Lung (tissue), 12 donors: ENCODE data around the gene PLEKHM3. TPM values are rescaled to one million over a fixed set of nuclear protein-coding genes. Genes with fewer than 3 reads are reported as not detected.

Source experiments
- ATAC-seq: fragments of 200-7000 bp; cut with Tn5 transposase; one replicate; pipeline ENCODE4 v1.9.1; 2020; ENCODE audit warnings: moderate number of reproducible peaks; ENCODE audit not compliant: insufficient read depth, low FRiP score
- DNase-seq, 3 donors: peaks; one replicate each; pipeline ENCODE4 v3.0.0-alpha.2; 2013 to 2017
- H3K27ac ChIP-seq, 2 donors: one replicate each; pipeline ENCODE4 v1.5.1; 2013; ENCODE audit warnings: mild to moderate bottlenecking in 2 of 2, moderate library complexity in 2 of 2, control low read depth in 1 of 2, inconsistent platforms in 1 of 2, low read depth in 1 of 2, low read length in 1 of 2
- H3K27me3 ChIP-seq, 3 donors: one replicate each; pipeline ENCODE4 v1.5.1; 2013; ENCODE audit warnings: low read length in 2 of 3; ENCODE audit not compliant: control insufficient read depth in 3 of 3, insufficient read depth in 3 of 3
- H3K36me3 ChIP-seq, 4 donors: one replicate each; pipeline ENCODE4 v1.5.1; 2013; ENCODE audit warnings: low read length in 4 of 4, mild to moderate bottlenecking in 1 of 4, moderate library complexity in 1 of 4; ENCODE audit not compliant: control insufficient read depth in 4 of 4, insufficient read depth in 4 of 4
- H3K4me1 ChIP-seq, 5 donors: one replicate each; pipeline ENCODE4 v1.5.1; 2013; ENCODE audit warnings: low read length in 5 of 5, mild to moderate bottlenecking in 2 of 5, moderate library complexity in 1 of 5; ENCODE audit not compliant: control insufficient read depth in 5 of 5, insufficient read depth in 5 of 5
- H3K4me3 ChIP-seq: one replicate; pipeline ENCODE4 v1.5.1; 2013; ENCODE audit warnings: mild to moderate bottlenecking, control low read depth, moderate library complexity
- H3K9ac ChIP-seq, 2 donors: one replicate each; pipeline ENCODE4 v1.5.1; 2013; ENCODE audit warnings: low read length in 2 of 2, control low read depth in 1 of 2; ENCODE audit not compliant: insufficient read depth in 1 of 2
- H3K9me3 ChIP-seq, 4 donors: one replicate each; pipeline ENCODE4 v1.5.1; 2013; ENCODE audit warnings: low read length in 3 of 4, mild to moderate bottlenecking in 1 of 4, moderate library complexity in 1 of 4; ENCODE audit not compliant: control insufficient read depth in 4 of 4, insufficient read depth in 3 of 4
- CTCF ChIP-seq: IDR thresholded peaks from 2 replicates; pipeline ENCODE4 v1.5.1; 2012; ENCODE audit warnings: mild to moderate bottlenecking; ENCODE audit errors: control extremely low read depth, extremely low read depth
- WGBS, 2 donors: extraction: QIAGEN DNeasy Blood & Tissue Kit; methylation state at CpG; one replicate each; pipeline ENCODE4 v1.1.7; 2013; 5-methylcytosine and 5-hydroxymethylcytosine counted together
- polyA plus RNA-seq, 2 donors: library from polyadenylated mRNA; stranded (reverse); fragments of 200-250 nt; gene quantifications; one replicate each; pipeline ENCODE4 v1.2.1, GENCODE V29; 2013
- total RNA-seq, 2 donors: library from RNA; depleted of rRNA in 1 of 2; stranded (reverse); fragments of >200 nt in 1 of 2; gene quantifications; one replicate each; pipeline ENCODE4 v1.2.1, GENCODE V29; 2014 to 2021
- donor health status: control.
- donor health status: control.
- donor health status: Bipolar disorder and iron deficiency.
- donor health status: healthy.
- donor health status: DM: yes; HTN: yes; CAD: no.

The PLEKHM3 gene
- total and polyA plus RNA-seq, 4 donors = 5.6 to 32.9 (median 12.4) TPM

- no peak for ATAC-seq
- TF ChIP-seq CTCF = no peak
- H3K9ac ChIP-seq = no peak overlapping the region
Measured at GRCh38 chr2:207895274-207895860, 130.0 kb downstream of the PLEKHM3 start.

GRCh38 chr2:207892716-207893402, 132.5 kb downstream of the PLEKHM3 start:
- Histone ChIP-seq H3K4me3 (no peak overlapping the region), H3K27me3 (no peaks in the 10 kb centered on the region), H3K4me1 (peaks cover 2 to 13% (median 6%) of the 10 kb centered on the region in 5 donors), H3K9me3 (no peaks in the 10 kb centered on the region), H3K27ac (peak overlapping the region in 1 of 2 donors; percentile 27), H3K9ac (no peak overlapping the region), H3K36me3 (peaks cover 0 to 2% (median 0%) of the 10 kb centered on the region in 4 donors)
- no peak for TF ChIP-seq CTCF
- peak in 2 of 3 donors; percentile 13 to 28 for DNase-seq
- 76 to 81% methylated on average over 7 of the region's 7 CpGs for WGBS, 2 donors
- no peak for ATAC-seq

More at GRCh38 chr2:207895274-207895860, 130.0 kb downstream of the PLEKHM3 start:
- DNase-seq = no peak
- Histone ChIP-seq H3K9me3 (no peaks in the 10 kb centered on the region), H3K27ac (no peak overlapping the region), H3K4me1 (peaks cover 2 to 10% (median 6%) of the 10 kb centered on the region in 5 donors), H3K4me3 (no peak overlapping the region), H3K36me3 (peaks cover 0 to 3% (median 1%) of the 10 kb centered on the region in 4 donors), H3K27me3 (no peaks in the 10 kb centered on the region)
- WGBS, 2 donors = 92 to 94% methylated on average over 5 of the region's 5 CpGs

GRCh38 chr2:207891086-207891844, 134.1 kb downstream of the PLEKHM3 start:
- Histone ChIP-seq H3K27me3 (no peaks in the 10 kb centered on the region), H3K36me3 (peaks cover 0 to 3% (median 0%) of the 10 kb centered on the region in 4 donors), H3K4me1 (peaks cover 2 to 13% (median 6%) of the 10 kb centered on the region in 5 donors), H3K9me3 (no peaks in the 10 kb centered on the region), H3K27ac (no peak overlapping the region), H3K4me3 (no peak overlapping the region), H3K9ac (no peak overlapping the region)
- DNase-seq = no peak
- WGBS, 2 donors = 81 to 90% methylated on average over 4 of the region's 4 CpGs
- no peak for ATAC-seq
- no peak for TF ChIP-seq CTCF
